Trophoblast cell (in vitro differentiated cells and primary cell): Measurements from ENCODE around the gene GRHPR.
A peak's percentile ranks its signal among the peaks of the same experiment; 100 is the strongest.

Experiments used
- DNase-seq, 2 donors: peaks; one replicate each; pipeline ENCODE4 v3.0.0-alpha.2; 2016
- H2AFZ ChIP-seq: 2 replicates; pipeline ENCODE4 v1.6.1; 2013; ENCODE audit warnings: low read length, moderate library complexity, mild to moderate bottlenecking; ENCODE audit not compliant: insufficient read depth, poor library complexity
- H2AK5ac ChIP-seq: 2 replicates; pipeline ENCODE4 v1.6.1; 2013; ENCODE audit warnings: mild to moderate bottlenecking, low read length
- H2BK120ac ChIP-seq: 2 replicates; pipeline ENCODE4 v1.6.1; 2013; ENCODE audit warnings: low read length, mild to moderate bottlenecking, moderate library complexity; ENCODE audit not compliant: insufficient read depth, poor library complexity
- H2BK12ac ChIP-seq: 2 replicates; pipeline ENCODE4 v1.6.1; 2013; ENCODE audit warnings: mild to moderate bottlenecking, low read length, moderate library complexity
- H2BK5ac ChIP-seq: 2 replicates; pipeline ENCODE4 v1.6.1; 2013; ENCODE audit warnings: low read length, low read depth, moderate library complexity, mild to moderate bottlenecking; ENCODE audit not compliant: poor library complexity
- H3K14ac ChIP-seq: 2 replicates; pipeline ENCODE4 v1.6.1; 2013; ENCODE audit warnings: mild to moderate bottlenecking, low read length
- H3K18ac ChIP-seq: 2 replicates; pipeline ENCODE4 v1.6.1; 2013; ENCODE audit warnings: mild to moderate bottlenecking, low read length
- H3K23ac ChIP-seq: 2 replicates; pipeline ENCODE4 v1.6.1; 2013; ENCODE audit warnings: low read length
- H3K27ac ChIP-seq: 2 replicates; pipeline ENCODE4 v1.5.1; 2013; ENCODE audit warnings: low read depth, mild to moderate bottlenecking, inconsistent platforms, low read length, moderate library complexity
- H3K27me3 ChIP-seq: 2 replicates; pipeline ENCODE4 v1.6.1; 2013; ENCODE audit warnings: inconsistent platforms, mild to moderate bottlenecking, low read length, moderate library complexity; ENCODE audit not compliant: insufficient read depth
- H3K36me3 ChIP-seq, 2 experiments: 1 replicate in 1 of 2; 2 replicates in 1 of 2; pipeline ENCODE4 v1.6.1; 2013; ENCODE audit warnings: low read length in 2 of 2, mild to moderate bottlenecking in 2 of 2, moderate library complexity in 1 of 2; ENCODE audit not compliant: insufficient read depth in 2 of 2, control insufficient read depth in 1 of 2
- H3K4ac ChIP-seq: 2 replicates; pipeline ENCODE4 v1.6.1; 2013; ENCODE audit warnings: low read depth, mild to moderate bottlenecking, low read length, moderate library complexity
- H3K4me1 ChIP-seq, 2 experiments: 1 replicate in 1 of 2; 2 replicates in 1 of 2; pipeline ENCODE4 v1.6.1; 2013; ENCODE audit warnings: low read length in 2 of 2, mild to moderate bottlenecking in 2 of 2, moderate library complexity in 1 of 2; ENCODE audit not compliant: insufficient read depth in 2 of 2, control insufficient read depth in 1 of 2
- H3K4me2 ChIP-seq: 2 replicates; pipeline ENCODE4 v1.6.1; 2013; ENCODE audit warnings: inconsistent platforms, mild to moderate bottlenecking, low read length, moderate library complexity
- H3K4me3 ChIP-seq: 2 replicates; pipeline ENCODE4 v1.5.1; 2013; ENCODE audit warnings: mild to moderate bottlenecking, low read depth, low read length, inconsistent platforms
- H3K79me1 ChIP-seq: one replicate; pipeline ENCODE4 v1.6.1; 2013; ENCODE audit warnings: low read length
- H3K79me2 ChIP-seq: 2 replicates; pipeline ENCODE4 v1.6.1; 2013; ENCODE audit warnings: low read length, mild to moderate bottlenecking; ENCODE audit not compliant: control insufficient read depth, insufficient read depth, poor library complexity
- H3K9ac ChIP-seq: 2 replicates; pipeline ENCODE4 v1.6.1; 2013; ENCODE audit warnings: mild to moderate bottlenecking, low read length
- H3K9me3 ChIP-seq: 2 replicates; pipeline ENCODE4 v1.6.1; 2013; ENCODE audit warnings: low read depth, mild to moderate bottlenecking, control low read depth, inconsistent platforms, low read length; ENCODE audit not compliant: insufficient read depth
- H4K12ac ChIP-seq: 2 replicates; pipeline ENCODE4 v1.6.1; 2013; ENCODE audit warnings: low read depth, mild to moderate bottlenecking, low read length, moderate library complexity
- H4K8ac ChIP-seq: 2 replicates; pipeline ENCODE4 v1.6.1; 2013; ENCODE audit warnings: low read depth, mild to moderate bottlenecking, low read length, moderate library complexity
- H4K91ac ChIP-seq: one replicate; pipeline ENCODE4 v1.6.1; 2013; ENCODE audit warnings: low read depth, mild to moderate bottlenecking, low read length, moderate library complexity
- WGBS: extraction: QIAGEN DNeasy Blood & Tissue Kit; methylation state at CpG from one replicate; pipeline ENCODE4 v1.1.7; 2013; ENCODE audit warnings: missing lambda C conversion rate; ENCODE audit not compliant: insufficient read length, insufficient coverage; ENCODE audit errors: extremely low coverage; 5-methylcytosine and 5-hydroxymethylcytosine counted together

GRHPR gene

DNA sequence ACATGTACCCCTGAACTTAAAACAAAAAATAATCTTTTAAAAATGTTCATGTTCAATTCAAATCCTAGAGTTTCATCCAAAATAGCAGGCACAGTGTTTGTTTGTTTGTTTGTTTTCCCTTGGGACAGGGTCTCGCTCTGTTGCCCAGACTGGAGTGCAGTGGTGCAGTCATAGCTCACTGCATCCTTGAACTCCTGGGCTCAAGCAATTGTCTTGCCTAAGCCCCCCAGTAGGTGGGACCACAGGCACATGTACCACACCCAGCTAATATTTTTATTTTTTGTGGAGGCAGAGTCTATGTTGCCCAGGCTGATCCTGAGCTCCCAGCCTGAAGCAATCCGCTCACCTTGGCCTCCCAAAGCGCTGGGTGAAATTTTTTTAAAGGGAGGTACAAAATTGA, 58.3 kb downstream of the GRHPR start:
- H4K12ac ChIP-seq: no peak overlapping the region
- peaks cover 4% of the 10 kb centered on the region for H3K79me1 ChIP-seq
- H3K79me2 ChIP-seq: no peaks in the 10 kb centered on the region
- no CpG with 5 or more reads among the region's 3 CpGs for WGBS
- peak overlapping the region; percentile 64 for H2AK5ac ChIP-seq
- H3K23ac ChIP-seq: no peak overlapping the region
- H2AFZ ChIP-seq: no peak overlapping the region
- no peak overlapping the region for H2BK5ac ChIP-seq
- no peak overlapping the region for H3K4ac ChIP-seq
- H3K27ac ChIP-seq: no peak overlapping the region
- no peaks in the 10 kb centered on the region for H3K27me3 ChIP-seq
- H3K4me2 ChIP-seq: no peak overlapping the region
- no peak overlapping the region for H2BK12ac ChIP-seq
- no peak overlapping the region for H3K14ac ChIP-seq
- no peak overlapping the region for H3K18ac ChIP-seq
- no peak overlapping the region for H3K9ac ChIP-seq
- DNase-seq: no peak
- H2BK120ac ChIP-seq: no peak overlapping the region
- H3K36me3 ChIP-seq: no peaks in the 10 kb centered on the region
- H3K9me3 ChIP-seq: no peaks in the 10 kb centered on the region
- no peak overlapping the region for H4K91ac ChIP-seq
- no peak overlapping the region for H4K8ac ChIP-seq
- peaks cover 4 to 6% of the 10 kb centered on the region in 2 experiments for H3K4me1 ChIP-seq
- H3K4me3 ChIP-seq: no peak overlapping the region

DNA sequence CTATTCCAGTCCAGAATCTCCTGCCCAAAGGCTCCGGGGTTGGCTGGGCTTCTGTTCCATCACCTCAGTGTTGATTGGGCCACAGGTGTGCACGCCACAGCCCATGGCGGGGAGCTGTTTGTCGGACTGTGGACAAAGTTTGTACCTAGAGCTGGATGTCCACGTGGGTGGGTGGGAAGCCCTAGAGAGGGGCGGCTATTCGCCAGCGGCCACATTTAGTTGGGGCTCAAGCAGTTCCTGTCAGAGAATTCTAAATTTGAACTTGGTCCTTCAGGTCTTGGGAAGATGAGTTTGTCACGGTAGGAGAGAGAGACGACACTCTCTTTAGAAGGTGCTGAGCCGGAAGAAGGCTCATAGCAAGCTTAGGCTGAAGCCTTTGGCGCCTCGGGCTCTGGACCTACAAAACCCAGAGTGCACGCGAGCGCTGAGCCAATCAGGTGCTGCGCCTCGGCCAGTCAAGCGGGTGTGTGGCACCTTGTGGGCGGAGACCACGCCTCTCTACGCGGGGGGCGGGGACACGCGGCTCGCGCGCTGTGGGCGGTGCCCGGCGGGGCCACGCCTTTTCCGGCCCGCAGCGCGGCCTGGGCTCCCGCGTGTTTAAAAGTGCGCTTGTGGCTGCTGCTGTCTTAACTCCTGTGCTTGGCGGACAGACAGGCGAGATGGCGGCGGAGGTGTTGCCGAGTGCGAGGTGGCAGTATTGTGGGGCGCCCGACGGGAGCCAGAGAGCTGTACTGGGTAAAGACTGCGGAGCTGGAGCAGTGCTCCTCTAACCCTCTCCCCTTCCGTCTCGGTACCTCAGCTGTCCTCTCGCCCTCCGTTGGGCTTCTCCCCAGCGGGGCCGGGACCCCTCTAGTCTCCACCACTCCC, 63.1 kb downstream of the GRHPR start, which contains the start of gene POLR1E:
POLR1E (plus strand) TSS at position 560 of the 867 bp plus-strand sequence; CDS start at position 660, 100 bp downstream.
- Histone ChIP-seq H3K9me3 (no peaks in the 10 kb centered on the region), H2AFZ (peak within 1 kb of the TSS; percentile 81), H3K18ac (peak within 1 kb of the TSS; percentile 77), H3K4ac (peak within 1 kb of the TSS; percentile 65), H3K23ac (no peak within 1 kb of the TSS), H3K79me2 (peaks cover 5% of the 10 kb centered on the region), H3K4me3 (peak within 1 kb of the TSS; percentile 87), H3K4me2 (peak within 1 kb of the TSS; percentile 95), H3K27me3 (no peaks in the 10 kb centered on the region), H2BK120ac (peak within 1 kb of the TSS; percentile 64), H3K36me3 (peaks cover 5 to 9% of the 10 kb centered on the region in 2 experiments), H2AK5ac (no peak within 1 kb of the TSS), H2BK5ac (peak within 1 kb of the TSS; percentile 7), H3K14ac (peak within 1 kb of the TSS; percentile 78), H4K91ac (peak within 1 kb of the TSS; percentile 88), H4K12ac (peak within 1 kb of the TSS; percentile 90), H3K9ac (peak within 1 kb of the TSS; percentile 94), H4K8ac (peak within 1 kb of the TSS; percentile 95), H3K27ac (no peak within 1 kb of the TSS), H3K79me1 (peaks cover 8% of the 10 kb centered on the region), H3K4me1 (peaks cover 16% of the 10 kb centered on the region in 2 experiments), H2BK12ac (peak within 1 kb of the TSS; percentile 45)
- DNase-seq: peak; percentile 97 to 99
- no CpG with 5 or more reads among the region's 56 CpGs for WGBS

DNA sequence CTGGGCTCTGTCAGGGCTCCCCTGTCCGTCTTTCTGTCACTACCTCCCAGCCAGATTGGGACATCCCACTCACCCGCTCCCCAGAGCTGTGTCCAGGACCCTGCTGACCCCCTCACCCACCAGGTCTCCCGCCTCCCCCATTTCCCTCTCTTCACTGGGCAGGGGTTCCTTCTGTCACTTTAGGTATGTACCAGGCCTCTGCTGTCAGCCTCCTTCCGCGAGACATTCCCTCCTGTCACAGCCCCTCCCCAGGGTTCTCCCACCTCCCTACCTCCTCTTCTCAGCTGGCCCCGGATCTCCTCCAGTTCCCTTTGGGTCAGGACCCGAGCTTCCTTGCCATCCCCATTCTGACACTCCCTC, 63.7 kb downstream of the GRHPR start:
- no CpG with 5 or more reads among the region's 7 CpGs for WGBS
- Histone ChIP-seq H3K27me3 (no peaks in the 10 kb centered on the region), H3K27ac (no peak overlapping the region), H3K9me3 (no peaks in the 10 kb centered on the region), H3K14ac (peak overlapping the region; percentile 66), H3K4ac (peak overlapping the region; percentile 37), H3K4me3 (peak overlapping the region; percentile 87), H4K12ac (peak overlapping the region; percentile 48), H3K36me3 (peaks cover 5 to 9% of the 10 kb centered on the region in 2 experiments), H3K18ac (peak overlapping the region; percentile 43), H3K9ac (peak overlapping the region; percentile 94), H2BK120ac (no peak overlapping the region), H4K91ac (peak overlapping the region; percentile 51), H4K8ac (peak overlapping the region; percentile 49), H2AK5ac (no peak overlapping the region), H3K23ac (no peak overlapping the region), H3K4me2 (peak overlapping the region; percentile 95), H3K79me1 (peaks cover 8% of the 10 kb centered on the region), H3K79me2 (peaks cover 5% of the 10 kb centered on the region), H2AFZ (peak overlapping the region; percentile 51), H3K4me1 (peaks cover 16% of the 10 kb centered on the region in 2 experiments), H2BK12ac (no peak overlapping the region), H2BK5ac (no peak overlapping the region)
- no peak for DNase-seq
